SK-N-MC (cell line): ENCODE results near the gene OR52N5.

ENCODE experiments used
- DNase-seq: peaks from one replicate; pipeline ENCODE4 v3.0.0-alpha.2; 2011; ENCODE audit warnings: low read depth, low spot score
- H3K27ac ChIP-seq: fragments of 200-600 bp; sonication (generic); 2 replicates; pipeline ENCODE4 v1.5.1; 2016; ENCODE audit warnings: mixed run types
- H3K36me3 ChIP-seq: fragments of 200-600 bp; sonication (generic); 2 replicates; pipeline ENCODE4 v1.6.1; 2017; ENCODE audit warnings: antibody characterized with exemption, low read length, mixed read lengths; ENCODE audit not compliant: insufficient read depth
- H3K4me3 ChIP-seq: fragments of 200-600 bp; sonication (generic); 2 replicates; pipeline ENCODE4 v1.5.1; 2016
- H3K9ac ChIP-seq: fragments of 200-600 bp; sonication (generic); 2 replicates; pipeline ENCODE4 v1.8.0; 2017; ENCODE audit warnings: mixed run types, mixed read lengths; ENCODE audit not compliant: insufficient read length
- H3K9me3 ChIP-seq: fragments of 200-600 bp; sonication (generic); 2 replicates; pipeline ENCODE4 v1.6.1; 2017; ENCODE audit warnings: low read depth, mild to moderate bottlenecking, antibody characterized with exemption, low read length, moderate library complexity, mixed read lengths
- EZH2 ChIP-seq: fragments of 200-600 bp; sonication (generic); IDR thresholded peaks from one replicate; pipeline ENCODE4 v1.6.1; 2017; ENCODE audit warnings: antibody characterized with exemption
- FOXP2 ChIP-seq: optimal IDR thresholded peaks from 2 replicates; pipeline ENCODE3; 2011; ENCODE audit warnings: mild to moderate bottlenecking, moderate library complexity; ENCODE audit not compliant: insufficient read depth; ENCODE audit errors: extremely low read length, control extremely low read depth
- POLR2AphosphoS5 ChIP-seq: IDR thresholded peaks from 2 replicates; pipeline ENCODE4 v1.6.1; 2012; ENCODE audit warnings: mild to moderate bottlenecking, low read depth, low read length, borderline replicate concordance

OR52N5 gene

GRCh38 chr11:5803982-5804381 lies 20.8 kb upstream of the OR52N5 start:
- no peak for DNase-seq
- H3K9me3 ChIP-seq = no peaks in the 10 kb centered on the region
- TF ChIP-seq POLR2AphosphoS5 (no peak), EZH2 (no peak)
- no peak overlapping the region for H3K4me3 ChIP-seq
- H3K9ac ChIP-seq = no peak overlapping the region
- no peaks in the 10 kb centered on the region for H3K36me3 ChIP-seq
- no peak overlapping the region for H3K27ac ChIP-seq

DNA sequence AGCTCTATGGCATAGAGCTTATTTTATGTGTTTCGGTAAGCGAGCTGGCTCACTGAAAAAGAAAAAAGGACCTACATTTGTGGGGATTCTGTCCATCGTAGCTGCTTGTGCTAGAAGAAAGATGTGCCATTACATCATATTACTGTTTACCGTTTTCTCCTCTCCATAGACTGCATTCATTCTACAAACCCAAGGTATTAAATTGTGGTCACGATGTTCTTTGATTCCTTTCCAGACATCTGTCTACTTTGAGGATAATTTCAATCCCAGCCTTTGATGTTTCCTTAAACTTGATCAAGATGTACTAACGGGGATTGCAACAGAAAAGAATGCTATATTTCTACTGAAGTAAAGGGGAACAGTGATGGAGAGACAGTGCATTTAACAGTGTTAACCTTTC lies 13.4 kb upstream of the OR52N5 start:
- H3K9me3 ChIP-seq = no peaks in the 10 kb centered on the region
- DNase-seq = no peak
- no peak for TF ChIP-seq EZH2
- no peak for TF ChIP-seq POLR2AphosphoS5
- TF ChIP-seq FOXP2 = no peak
- no peaks in the 10 kb centered on the region for H3K36me3 ChIP-seq
- no peak overlapping the region for H3K27ac ChIP-seq
- no peak overlapping the region for H3K9ac ChIP-seq
- H3K4me3 ChIP-seq = no peak overlapping the region

DNA sequence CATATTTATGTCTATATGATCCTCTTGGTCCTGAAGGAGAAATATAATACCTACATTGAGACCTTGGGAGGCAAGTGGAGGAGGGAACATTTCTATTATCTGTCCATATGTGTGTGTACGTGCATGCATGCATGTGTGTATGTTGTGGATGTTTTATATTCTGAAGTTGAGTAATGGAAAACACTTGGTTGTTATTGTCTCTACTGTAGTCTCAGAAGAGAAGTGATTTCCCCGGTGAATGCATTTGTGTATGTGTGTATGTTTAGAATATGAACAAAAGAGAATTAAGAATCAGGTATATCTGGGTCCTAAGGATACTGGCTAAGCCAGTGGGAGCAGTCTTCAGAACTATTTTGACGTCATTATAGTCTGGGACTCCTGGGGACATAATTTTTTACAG lies 8.0 kb upstream of the OR52N5 start, which contains the start of gene OR52N1:
Gene OR52N1, minus strand, starts transcription at position 101 of the 400 bp plus-strand sequence. CDS start 2,449 bp downstream, outside the sequence.
- DNase-seq = no peak

GRCh38 chr11:5767056-5767455 lies 16.1 kb downstream of the OR52N5 start:
- TF ChIP-seq POLR2AphosphoS5 = no peak
- no peak for TF ChIP-seq EZH2
- no peak for TF ChIP-seq FOXP2
- Histone ChIP-seq H3K9me3 (no peaks in the 10 kb centered on the region), H3K4me3 (no peak overlapping the region), H3K27ac (no peak overlapping the region), H3K9ac (no peak overlapping the region), H3K36me3 (no peaks in the 10 kb centered on the region)
- DNase-seq = no peak

More for the DNA sequence above, 8.0 kb upstream of the OR52N5 start, which contains the start of gene OR52N1:
- TF ChIP-seq POLR2AphosphoS5 (no peak), EZH2 (no peak), FOXP2 (no peak)
- no peaks in the 10 kb centered on the region for H3K9me3 ChIP-seq
- no peak within 1 kb of the TSS for H3K4me3 ChIP-seq
- H3K9ac ChIP-seq = no peak within 1 kb of the TSS
- H3K36me3 ChIP-seq = no peaks in the 10 kb centered on the region
- H3K27ac ChIP-seq = no peak within 1 kb of the TSS

- no peaks in the 10 kb centered on the region for H3K9me3 ChIP-seq
- no peak for DNase-seq
- H3K36me3 ChIP-seq = no peaks in the 10 kb centered on the region
- H3K9ac ChIP-seq = no peak within 1 kb of the TSS
- no peak within 1 kb of the TSS for H3K4me3 ChIP-seq
- TF ChIP-seq POLR2AphosphoS5 (no peak), FOXP2 (no peak), EZH2 (no peak)
- no peak within 1 kb of the TSS for H3K27ac ChIP-seq
Measured at GRCh38 chr11:5753943-5754342, 29.2 kb downstream of the OR52N5 start, which contains the start of gene OR52N4. Gene OR52N4 (plus strand): TSS chr11:5754243. CDS start chr11:5754741, 498 bp downstream.

DNA sequence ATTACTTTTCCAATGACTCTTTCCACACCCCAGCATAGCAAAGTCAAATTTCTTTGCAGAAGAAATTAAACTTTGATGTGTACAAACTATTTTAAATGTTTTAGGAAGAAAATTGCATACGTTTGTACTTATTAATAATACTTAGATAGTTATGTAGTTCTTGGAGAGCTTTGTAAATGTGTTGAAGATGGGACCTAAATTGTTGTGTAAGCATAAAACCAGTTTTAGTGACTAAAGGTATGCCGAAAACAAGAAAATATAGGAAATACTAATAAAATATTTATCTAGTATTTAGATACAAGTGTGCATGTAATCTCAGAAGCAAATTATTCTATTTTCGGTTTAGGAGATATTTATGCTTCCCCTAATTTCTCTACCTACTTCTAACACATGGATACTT lies 33.3 kb downstream of the OR52N5 start:
- no peak for TF ChIP-seq POLR2AphosphoS5
- Histone ChIP-seq H3K9ac (no peak overlapping the region), H3K36me3 (no peaks in the 10 kb centered on the region), H3K9me3 (no peaks in the 10 kb centered on the region), H3K4me3 (no peak overlapping the region), H3K27ac (no peak overlapping the region)
- no peak for DNase-seq

DNA sequence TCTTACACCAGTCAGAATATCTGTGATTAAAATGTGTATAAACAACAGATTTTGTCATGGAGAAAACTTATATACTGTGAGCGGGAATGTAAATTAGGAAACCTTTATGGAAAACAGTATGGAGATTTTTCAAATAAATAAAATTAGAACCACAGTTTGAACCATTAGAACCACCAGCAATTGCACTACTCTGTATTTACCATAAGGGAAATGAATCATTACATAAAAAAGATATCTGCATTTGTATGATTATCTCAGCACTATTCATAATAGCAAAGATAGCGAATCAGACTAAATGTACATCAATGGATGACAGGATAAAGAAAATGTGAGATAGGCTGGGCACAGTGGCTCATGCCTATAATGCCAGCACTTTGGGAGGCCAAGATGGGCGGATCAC lies 36.5 kb downstream of the OR52N5 start:
- DNase-seq = no peak
- Histone ChIP-seq H3K27ac (no peak overlapping the region), H3K9me3 (no peaks in the 10 kb centered on the region), H3K36me3 (no peaks in the 10 kb centered on the region), H3K9ac (no peak overlapping the region), H3K4me3 (no peak overlapping the region)
- TF ChIP-seq POLR2AphosphoS5 (no peak), EZH2 (no peak), FOXP2 (no peak)

DNA sequence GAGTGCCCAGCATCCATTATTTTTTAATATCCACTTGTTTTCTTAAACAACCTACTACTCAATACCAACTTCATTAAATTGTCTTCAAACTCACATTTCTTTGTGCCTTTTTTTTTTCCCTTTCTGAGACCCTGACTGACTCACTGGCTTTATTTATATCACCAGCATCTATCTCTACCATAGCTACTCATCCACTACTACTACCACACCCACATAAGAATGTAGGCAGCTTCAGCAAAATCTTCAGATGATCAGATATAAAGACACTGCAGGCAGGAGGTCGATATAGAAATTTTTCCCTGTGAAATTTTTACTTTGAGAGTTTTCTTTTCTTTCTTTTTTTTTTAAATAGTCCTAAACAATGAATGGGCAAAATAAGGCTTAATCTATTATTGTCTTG lies 44.7 kb downstream of the OR52N5 start:
- DNase-seq = no peak
- Histone ChIP-seq H3K4me3 (no peak overlapping the region), H3K36me3 (no peaks in the 10 kb centered on the region), H3K9me3 (no peaks in the 10 kb centered on the region), H3K27ac (no peak overlapping the region), H3K9ac (no peak overlapping the region)
- TF ChIP-seq EZH2 = no peak
- no peak for TF ChIP-seq FOXP2
- no peak for TF ChIP-seq POLR2AphosphoS5

- Histone ChIP-seq H3K4me3 (no peak overlapping the region), H3K9me3 (no peaks in the 10 kb centered on the region), H3K27ac (no peak overlapping the region), H3K9ac (no peak overlapping the region), H3K36me3 (no peaks in the 10 kb centered on the region)
- DNase-seq = no peak
- TF ChIP-seq POLR2AphosphoS5 (no peak), FOXP2 (no peak), EZH2 (no peak)
Measured at GRCh38 chr11:5737670-5738392, 45.3 kb downstream of the OR52N5 start.
